Fibroblast of the conjunctiva (primary cell): ENCODE measurements around the gene MYL5.
"Not testable (repeated sequence)": the region's sequence is repeated elsewhere in the genome, so short reads cannot be mapped to it uniquely, and the experiment has no call there.

Experiments used
- DNase-seq: peaks from one replicate; pipeline ENCODE4 v3.0.0-alpha.2; 2010; ENCODE audit warnings: low read depth

The MYL5 gene

GRCh38 chr4:656436-657337, 17.7 kb upstream of the MYL5 start:
- DNase-seq, result no peak

GRCh38 chr4:657338-657833, 17.0 kb upstream of the MYL5 start:
- no peak for DNase-seq

- DNase-seq, result no peak
Observed at GRCh38 chr4:657834-658667, 16.3 kb upstream of the MYL5 start.

- no peak for DNase-seq
Observed at GRCh38 chr4:658681-659667, 15.4 kb upstream of the MYL5 start.

- DNase-seq, result no peak
Observed at GRCh38 chr4:659851-660250, 14.5 kb upstream of the MYL5 start.

- DNase-seq, result no peak
Observed at GRCh38 chr4:660401-660800, 13.9 kb upstream of the MYL5 start.

GRCh38 chr4:661231-661630, 13.1 kb upstream of the MYL5 start:
- no peak for DNase-seq

GRCh38 chr4:661881-662761, 12.2 kb upstream of the MYL5 start:
- DNase-seq, result no peak

GRCh38 chr4:663046-663437, 11.3 kb upstream of the MYL5 start:
- no peak for DNase-seq

- DNase-seq, result no peak
Observed at GRCh38 chr4:663438-664428, 10.6 kb upstream of the MYL5 start.

- no peak for DNase-seq
Observed at GRCh38 chr4:664713-665231, 9.6 kb upstream of the MYL5 start.

GRCh38 chr4:665381-665750, 9.0 kb upstream of the MYL5 start:
- DNase-seq, result no peak

- DNase-seq, result no peak
Observed at GRCh38 chr4:665751-666435, 8.4 kb upstream of the MYL5 start.

GRCh38 chr4:666436-666810, 7.9 kb upstream of the MYL5 start:
- DNase-seq, result no peak

- no peak for DNase-seq
Observed at GRCh38 chr4:666822-667544, 7.4 kb upstream of the MYL5 start.

GRCh38 chr4:667545-667925, 6.8 kb upstream of the MYL5 start:
- DNase-seq, result no peak

GRCh38 chr4:668219-668618, 6.1 kb upstream of the MYL5 start:
- DNase-seq, result not testable (repeated sequence)
